NCI-H748 (cell line): Measurements from ENCODE around the gene ZNF41.
"Not testable (repeated sequence)": the region's sequence is repeated elsewhere in the genome, so short reads cannot be mapped to it uniquely, and the experiment has no call there.

Experiments
- DNase-seq: peaks from one replicate; lab custom pipeline; 2025; ENCODE audit not compliant: unreplicated experiment; lab: John Stamatoyannopoulos, UW

ZNF41 gene

GRCh38 chrX:47492133-47492532, 9.1 kb upstream of the ZNF41 start:
- not testable (repeated sequence) for DNase-seq

- DNase-seq = no peak
Observed at GRCh38 chrX:47489507-47490275, 6.7 kb upstream of the ZNF41 start.

- no peak for DNase-seq
Observed at GRCh38 chrX:47484885-47485284, 1.9 kb upstream of the ZNF41 start.

GRCh38 chrX:47483306-47484268, 565 bp upstream of the ZNF41 start:
- peak; percentile 53 for DNase-seq

- DNase-seq = no peak
Observed at GRCh38 chrX:47482065-47482511, 934 bp downstream of the ZNF41 start.

- DNase-seq = no peak
Observed at GRCh38 chrX:47481160-47481559, 1.9 kb downstream of the ZNF41 start.

- no peak for DNase-seq
Observed at GRCh38 chrX:47480576-47480975, 2.4 kb downstream of the ZNF41 start.

GRCh38 chrX:47475476-47475875, 7.5 kb downstream of the ZNF41 start:
- DNase-seq = no peak

GRCh38 chrX:47467106-47467505, 15.9 kb downstream of the ZNF41 start:
- no peak for DNase-seq

GRCh38 chrX:47460561-47460960, 22.5 kb downstream of the ZNF41 start:
- DNase-seq = no peak

- no peak for DNase-seq
Observed at GRCh38 chrX:47458528-47458927, 24.5 kb downstream of the ZNF41 start.

GRCh38 chrX:47456080-47456479, 26.9 kb downstream of the ZNF41 start:
- no peak for DNase-seq

GRCh38 chrX:47452112-47452511, 30.9 kb downstream of the ZNF41 start:
- DNase-seq = no peak

- DNase-seq = no peak
Observed at GRCh38 chrX:47448165-47448806, 34.7 kb downstream of the ZNF41 start.

GRCh38 chrX:47447607-47448006, 35.4 kb downstream of the ZNF41 start:
- no peak for DNase-seq

GRCh38 chrX:47446971-47447370, 36.1 kb downstream of the ZNF41 start:
- no peak for DNase-seq

- no peak for DNase-seq
Observed at GRCh38 chrX:47446431-47446830, 36.6 kb downstream of the ZNF41 start.

GRCh38 chrX:47430925-47431324, 52.1 kb downstream of the ZNF41 start:
- DNase-seq = no peak

GRCh38 chrX:47422444-47422843, 60.6 kb downstream of the ZNF41 start:
- DNase-seq = no peak

- DNase-seq = no peak
Observed at GRCh38 chrX:47420962-47421361, 62.1 kb downstream of the ZNF41 start.

- DNase-seq = no peak
Observed at GRCh38 chrX:47420265-47420664, 62.8 kb downstream of the ZNF41 start.
